H1 (cell line): ENCODE data around the gene MEF2C.
A peak's percentile ranks its signal among the peaks of the same experiment; 100 is the strongest.

Experiments
- BRCA1 ChIP-seq: IDR thresholded peaks from 2 replicates; pipeline ENCODE4 v1.6.1; 2012; ENCODE audit warnings: low read depth, low read length, improper control_type of control experiment
- EZH2 ChIP-seq: fragments of 200-600 bp; sonication (generic); IDR thresholded peaks from 2 replicates; pipeline ENCODE4 v1.7.1; 2012; ENCODE audit warnings: low read depth, mild to moderate bottlenecking, moderate library complexity, low read length, inconsistent platforms; ENCODE audit not compliant: severe bottlenecking
- JUND ChIP-seq: IDR thresholded peaks from 2 replicates; pipeline ENCODE4 v1.6.1; 2011; ENCODE audit warnings: mild to moderate bottlenecking, improper control_type of control experiment, low read length
- SIN3A ChIP-seq, 2 experiments: IDR thresholded peaks in 1 of 2; conservative IDR thresholded peaks in 1 of 2; 2 replicates each; pipeline ENCODE4 v1.6.1; 2011 to 2012; ENCODE audit warnings: low read length in 2 of 2, improper control_type of control experiment in 1 of 2, low read depth in 1 of 2, mild to moderate bottlenecking in 1 of 2
- TAF1 ChIP-seq: IDR thresholded peaks from 2 replicates; pipeline ENCODE4 v1.6.1; 2011; ENCODE audit warnings: mild to moderate bottlenecking, low read depth, low read length
- TEAD4 ChIP-seq: IDR thresholded peaks from 2 replicates; pipeline ENCODE4 v1.6.1; 2012; ENCODE audit warnings: low read depth, low read length, inconsistent platforms, mixed read lengths
- TF ChIP-seq, protein P1 (sequence below), 3 experiments: IDR thresholded peaks; 1 replicate in 2 of 3; 2 replicates in 1 of 3; pipeline versions ENCODE4 v1.5.1 to v1.6.1; 2011; ENCODE audit warnings: low read length in 3 of 3, mild to moderate bottlenecking in 3 of 3, inconsistent platforms in 2 of 3, low read depth in 1 of 3, moderate library complexity in 1 of 3; ENCODE audit not compliant: insufficient read depth in 1 of 3; ENCODE audit errors: control extremely low read depth in 1 of 3

DNA sequence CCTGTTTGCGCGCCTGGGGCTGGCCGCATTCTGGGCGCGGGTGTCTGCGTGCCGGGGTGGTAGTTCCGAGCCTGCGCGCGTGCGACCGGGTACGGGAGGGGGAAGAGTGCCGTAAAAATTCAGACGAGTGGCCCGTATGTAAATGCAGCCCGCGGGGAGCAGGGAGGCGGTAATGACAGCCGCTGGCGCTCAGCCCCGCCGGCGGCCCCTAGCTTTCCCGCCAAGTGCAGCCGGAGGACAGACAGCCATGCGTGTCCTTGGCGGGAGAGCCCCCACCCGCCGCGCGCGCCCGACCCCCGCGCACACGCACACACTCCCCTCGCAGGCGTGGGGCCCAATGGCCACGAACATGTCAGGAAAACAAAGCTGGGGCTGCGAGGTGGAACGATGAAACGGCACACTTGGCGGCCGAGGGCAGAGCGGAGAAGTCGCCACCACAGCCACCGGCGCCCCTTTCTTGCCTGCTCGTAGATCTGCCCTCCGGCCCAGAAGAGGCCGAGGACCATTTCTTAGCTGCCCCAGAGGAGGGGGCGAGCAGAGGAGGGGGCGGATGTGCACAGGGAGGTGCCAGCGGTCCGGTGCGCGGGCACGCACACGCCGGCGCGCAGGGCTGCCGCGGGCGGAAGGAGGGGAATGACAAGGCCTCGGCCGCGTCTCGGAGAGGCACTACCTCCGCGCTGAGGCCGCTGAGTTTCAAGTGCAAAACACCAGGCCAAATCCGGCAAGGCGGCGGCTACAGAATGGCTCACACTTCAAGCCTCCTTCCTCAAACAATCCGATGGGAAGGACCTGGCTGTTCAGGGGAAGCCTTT, 208.4 kb downstream of the MEF2C start:
- TF ChIP-seq BRCA1 (no peak), SIN3A (conservative IDR thresholded peaks at IDR 0.05 in 1 of 2, IDR thresholded peaks at IDR 0.05 in 1 of 2; ENCODE audit: low read depth in 1 of 2, low read length in 2 of 2) (peak; percentile 36 to 80; a peak in 2 of 4 replicates), TAF1 (no peak), TEAD4 (no peak), JUND (no peak), EZH2 (no peak)
- TF ChIP-seq, protein P1, sequence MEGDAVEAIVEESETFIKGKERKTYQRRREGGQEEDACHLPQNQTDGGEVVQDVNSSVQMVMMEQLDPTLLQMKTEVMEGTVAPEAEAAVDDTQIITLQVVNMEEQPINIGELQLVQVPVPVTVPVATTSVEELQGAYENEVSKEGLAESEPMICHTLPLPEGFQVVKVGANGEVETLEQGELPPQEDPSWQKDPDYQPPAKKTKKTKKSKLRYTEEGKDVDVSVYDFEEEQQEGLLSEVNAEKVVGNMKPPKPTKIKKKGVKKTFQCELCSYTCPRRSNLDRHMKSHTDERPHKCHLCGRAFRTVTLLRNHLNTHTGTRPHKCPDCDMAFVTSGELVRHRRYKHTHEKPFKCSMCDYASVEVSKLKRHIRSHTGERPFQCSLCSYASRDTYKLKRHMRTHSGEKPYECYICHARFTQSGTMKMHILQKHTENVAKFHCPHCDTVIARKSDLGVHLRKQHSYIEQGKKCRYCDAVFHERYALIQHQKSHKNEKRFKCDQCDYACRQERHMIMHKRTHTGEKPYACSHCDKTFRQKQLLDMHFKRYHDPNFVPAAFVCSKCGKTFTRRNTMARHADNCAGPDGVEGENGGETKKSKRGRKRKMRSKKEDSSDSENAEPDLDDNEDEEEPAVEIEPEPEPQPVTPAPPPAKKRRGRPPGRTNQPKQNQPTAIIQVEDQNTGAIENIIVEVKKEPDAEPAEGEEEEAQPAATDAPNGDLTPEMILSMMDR (IDR thresholded peaks at IDR 0.05; ENCODE audit: control extremely low read depth in 1 of 3, insufficient read depth in 1 of 3, low read depth in 1 of 3, low read length in 3 of 3) = no peak
